GM12891 (cell line): ENCODE data around the gene ATXN3L.

Source experiments
- POLR2A ChIP-seq: IDR thresholded peaks from 2 replicates; pipeline ENCODE4 v1.6.1; 2011; ENCODE audit warnings: low read depth, low read length, control low read depth
- POLR2AphosphoS5 ChIP-seq: IDR thresholded peaks from 2 replicates; pipeline ENCODE4 v1.6.1; 2011; ENCODE audit warnings: low read depth, low read length, control low read depth
- SPI1 ChIP-seq: IDR thresholded peaks from 2 replicates; pipeline ENCODE4 v1.6.1; 2011; ENCODE audit warnings: low read depth, low read length, control low read depth
- TAF1 ChIP-seq: IDR thresholded peaks from 2 replicates; pipeline ENCODE4 v1.6.1; 2011; ENCODE audit warnings: low read depth, low read length, control low read depth

- TF ChIP-seq POLR2A (no peak), SPI1 (no peak), TAF1 (no peak), POLR2AphosphoS5 (no peak)
Observed at GRCh38 chrX:13330446-13330845, 10.6 kb upstream of the ATXN3L start.
